H9 (cell line): ENCODE results near the gene TMEM44. TPM values are rescaled to one million over a fixed set of nuclear protein-coding genes. Genes with fewer than 3 reads are reported as not detected.

Experiments
- DNase-seq: peaks from one replicate; pipeline ENCODE4 v3.0.0-alpha.2; 2017
- H2AFZ ChIP-seq: one replicate; pipeline ENCODE4 v1.6.1; 2013; ENCODE audit warnings: mild to moderate bottlenecking, low read length, control low read depth, moderate library complexity
- H2AK5ac ChIP-seq: 2 replicates; pipeline ENCODE4 v1.6.1; 2013; ENCODE audit warnings: low read length, control low read depth, mixed read lengths; ENCODE audit not compliant: insufficient read length
- H2BK120ac ChIP-seq: one replicate; pipeline ENCODE4 v1.6.1; 2013; ENCODE audit warnings: low read depth, mild to moderate bottlenecking, low read length, control low read depth, inconsistent platforms; ENCODE audit not compliant: poor library complexity, severe bottlenecking
- H2BK12ac ChIP-seq: 2 replicates; pipeline ENCODE4 v1.6.1; 2013; ENCODE audit warnings: low read length, control low read depth, mixed read lengths, low read depth; ENCODE audit not compliant: insufficient read length
- H2BK15ac ChIP-seq: 2 replicates; pipeline ENCODE4 v1.6.1; 2013; ENCODE audit warnings: low read depth, low read length, control low read depth
- H2BK20ac ChIP-seq: one replicate; pipeline ENCODE4 v1.6.1; 2013; ENCODE audit warnings: low read depth, mild to moderate bottlenecking, low read length, control low read depth, inconsistent platforms; ENCODE audit not compliant: poor library complexity, severe bottlenecking
- H2BK5ac ChIP-seq: 2 replicates; pipeline ENCODE4 v1.6.1; 2013; ENCODE audit warnings: low read length, control low read depth, mixed read lengths; ENCODE audit not compliant: insufficient read length
- H3K14ac ChIP-seq: 2 replicates; pipeline ENCODE4 v1.6.1; 2013; ENCODE audit warnings: low read length, control low read depth; ENCODE audit not compliant: insufficient read depth
- H3K18ac ChIP-seq: 2 replicates; pipeline ENCODE4 v1.6.1; 2013; ENCODE audit warnings: low read depth, mild to moderate bottlenecking, mixed read lengths, low read length, control low read depth; ENCODE audit not compliant: insufficient read length
- H3K23ac ChIP-seq: 2 replicates; pipeline ENCODE4 v1.6.1; 2013; ENCODE audit warnings: low read length, control low read depth, mixed read lengths, low read depth; ENCODE audit not compliant: insufficient read length
- H3K23me2 ChIP-seq: 2 replicates; pipeline ENCODE4 v1.6.1; 2013; ENCODE audit warnings: low read depth, mild to moderate bottlenecking, mixed read lengths, low read length, control low read depth; ENCODE audit not compliant: insufficient read length, poor library complexity, severe bottlenecking
- H3K27ac ChIP-seq: 2 replicates; pipeline ENCODE4 v1.5.1; 2013; ENCODE audit warnings: low read length, control low read depth, mixed read lengths, low read depth; ENCODE audit not compliant: insufficient read length
- H3K27me3 ChIP-seq: 2 replicates; pipeline ENCODE4 v1.6.1; 2013; ENCODE audit warnings: low read length, control low read depth, inconsistent platforms; ENCODE audit not compliant: insufficient read depth
- H3K4ac ChIP-seq: 2 replicates; pipeline ENCODE4 v1.6.1; 2013; ENCODE audit warnings: low read depth, mild to moderate bottlenecking, control low read depth, inconsistent platforms, low read length, moderate library complexity
- H3K4me1 ChIP-seq: 2 replicates; pipeline ENCODE4 v1.6.1; 2013; ENCODE audit warnings: low read length, control low read depth, inconsistent platforms; ENCODE audit not compliant: insufficient read depth
- H3K4me2 ChIP-seq: 2 replicates; pipeline ENCODE4 v1.6.1; 2013; ENCODE audit warnings: low read length, control low read depth, mixed read lengths; ENCODE audit not compliant: insufficient read length, insufficient read depth
- H3K56ac ChIP-seq: 2 replicates; pipeline ENCODE4 v1.6.1; 2013; ENCODE audit warnings: low read depth, mild to moderate bottlenecking, mixed read lengths, low read length, control low read depth; ENCODE audit not compliant: insufficient read length
- H3K79me1 ChIP-seq: 2 replicates; pipeline ENCODE4 v1.6.1; 2013; ENCODE audit warnings: low read depth, mild to moderate bottlenecking, moderate library complexity, low read length, control low read depth, inconsistent platforms; ENCODE audit not compliant: insufficient read depth, poor library complexity, severe bottlenecking
- H3K79me2 ChIP-seq: 2 replicates; pipeline ENCODE4 v1.6.1; 2013; ENCODE audit warnings: low read length, control low read depth, inconsistent platforms; ENCODE audit not compliant: insufficient read depth
- H3K9ac ChIP-seq: 2 replicates; pipeline ENCODE4 v1.6.1; 2013; ENCODE audit warnings: low read length, control low read depth, mixed read lengths; ENCODE audit not compliant: insufficient read length; ENCODE audit errors: extremely low read depth
- H3K9me3 ChIP-seq: one replicate; pipeline ENCODE4 v1.6.1; 2013; ENCODE audit warnings: low read depth, low read length, inconsistent platforms; ENCODE audit not compliant: control insufficient read depth
- H3T11ph ChIP-seq: one replicate; pipeline ENCODE4 v1.6.1; 2013; ENCODE audit warnings: mild to moderate bottlenecking, low read length, control low read depth, inconsistent platforms
- H4K20me1 ChIP-seq: one replicate; pipeline ENCODE4 v1.6.1; 2013; ENCODE audit not compliant: control insufficient read depth, insufficient read length, insufficient read depth
- H4K5ac ChIP-seq: 2 replicates; pipeline ENCODE4 v1.6.1; 2013; ENCODE audit warnings: low read depth, mild to moderate bottlenecking, mixed read lengths, low read length, control low read depth; ENCODE audit not compliant: insufficient read length
- H4K8ac ChIP-seq: replicated peaks from 2 replicates; pipeline ENCODE4 v1.6.1; 2013; ENCODE audit warnings: low read length, control low read depth, mixed read lengths, low read depth; ENCODE audit not compliant: insufficient read length
- H4K91ac ChIP-seq: 2 replicates; pipeline ENCODE4 v1.6.1; 2013; ENCODE audit warnings: low read depth, mild to moderate bottlenecking, moderate library complexity, mixed read lengths, low read length, control low read depth; ENCODE audit not compliant: insufficient read length
- H3K27ac Mint-ChIP-seq, 3 experiments: 2 replicates in 2 of 3; 3 replicates in 1 of 3; pipeline ENCODE4 v1.8.0; 2020 to 2021; ENCODE audit warnings: mixed read lengths in 3 of 3, mild to moderate bottlenecking in 1 of 3, moderate library complexity in 1 of 3
- H3K27me3 Mint-ChIP-seq: 2 replicates; pipeline ENCODE4 v1.8.0; 2021; ENCODE audit warnings: low read depth, mild to moderate bottlenecking, moderate library complexity, mixed read lengths
- H3K36me3 Mint-ChIP-seq, 3 experiments: 2 replicates in 2 of 3; 3 replicates in 1 of 3; pipeline ENCODE4 v1.8.0; 2020 to 2021; ENCODE audit warnings: low read depth in 3 of 3, mixed read lengths in 3 of 3; ENCODE audit not compliant: insufficient read depth in 1 of 3
- H3K4me1 Mint-ChIP-seq, 2 experiments: 2 replicates each; pipeline ENCODE4 v1.8.0; 2020; ENCODE audit warnings: mixed read lengths in 2 of 2
- H3K4me3 Mint-ChIP-seq, 2 experiments: 2 replicates in 1 of 2; 3 replicates in 1 of 2; pipeline ENCODE4 v1.8.0; 2020 to 2021; ENCODE audit warnings: mild to moderate bottlenecking in 2 of 2, mixed read lengths in 2 of 2, moderate library complexity in 1 of 2
- H3K9me3 Mint-ChIP-seq, 2 experiments: 2 replicates in 1 of 2; 3 replicates in 1 of 2; pipeline ENCODE4 v1.8.0; 2020; ENCODE audit warnings: mild to moderate bottlenecking in 2 of 2, mixed read lengths in 2 of 2, moderate library complexity in 1 of 2
- CTCF ChIP-seq: fragments of 200-600 bp; sonication (generic); conservative IDR thresholded peaks from 3 replicates; pipeline ENCODE4 v1.8.0; 2021; ENCODE audit warnings: antibody characterized with exemption, mild to moderate bottlenecking
- WGBS: extraction: QIAGEN DNeasy Blood & Tissue Kit; methylation state at CpG from one replicate; pipeline ENCODE4 v1.1.7; 2013; ENCODE audit warnings: missing lambda C conversion rate, low lambda C conversion rate, mixed read lengths; ENCODE audit not compliant: insufficient read length; ENCODE audit errors: extremely low coverage; 5-methylcytosine and 5-hydroxymethylcytosine counted together
- total RNA-seq: library from RNA; stranded (reverse); gene quantifications from 2 replicates; pipeline ENCODE4 v1.2.1, GENCODE V29; 2021

TMEM44 gene
- total RNA-seq, 1 experiment from 2014 or later: 19.8 TPM

- H3K18ac ChIP-seq: no peak overlapping the region
- no peak for TF ChIP-seq CTCF
- no peaks in the 10 kb centered on the region for H3K9me3 ChIP-seq
- no peaks in the 10 kb centered on the region for H3K79me1 ChIP-seq
- no peak overlapping the region for H3K56ac ChIP-seq
- no peak overlapping the region for H4K8ac ChIP-seq
- H3K4ac ChIP-seq: no peak overlapping the region
- no peak overlapping the region for H4K5ac ChIP-seq
- WGBS: no CpG with 5 or more reads among the region's 2 CpGs
- H3K14ac ChIP-seq: no peak overlapping the region
- Mint-ChIP-seq H3K4me3 (no peak overlapping the region), H3K4me1 (peaks cover 7 to 9% of the 10 kb centered on the region in 2 experiments), H3K9me3 (no peaks in the 10 kb centered on the region), H3K36me3 (peaks cover 0 to 8% (median 5%) of the 10 kb centered on the region in 3 experiments; a peak in 4 of 7 replicates), H3K27me3 (no peaks in the 10 kb centered on the region; the same call in 1 of the 2 replicates), H3K27ac (no peak overlapping the region)
- peaks cover 7% of the 10 kb centered on the region for H3K23me2 ChIP-seq
- no peak overlapping the region for H2AK5ac ChIP-seq
- H2BK12ac ChIP-seq: no peak overlapping the region
- H3T11ph ChIP-seq: no peak overlapping the region
- no peak overlapping the region for H2BK5ac ChIP-seq
- H3K9ac ChIP-seq: no peak overlapping the region
- H3K27me3 ChIP-seq: no peaks in the 10 kb centered on the region
- no peak overlapping the region for H2BK120ac ChIP-seq
- H3K27ac ChIP-seq: no peak overlapping the region
- no peaks in the 10 kb centered on the region for H3K4me1 ChIP-seq
- no peak overlapping the region for H2BK15ac ChIP-seq
- H3K79me2 ChIP-seq: no peaks in the 10 kb centered on the region
- no peak overlapping the region for H4K91ac ChIP-seq
- H3K23ac ChIP-seq: no peak overlapping the region
- H2BK20ac ChIP-seq: no peak overlapping the region
- DNase-seq: no peak
- H2AFZ ChIP-seq: no peak overlapping the region
- H3K4me2 ChIP-seq: no peak overlapping the region
- H4K20me1 ChIP-seq: no peaks in the 10 kb centered on the region
Measured at GRCh38 chr3:194586836-194587235, 46.4 kb downstream of the TMEM44 start.
